A673 (cell line): Measurements from ENCODE around the gene NFIC.

Source experiments
- EZH2 ChIP-seq: fragments of 200-600 bp; sonication (generic); IDR thresholded peaks from 2 replicates; pipeline ENCODE4 v1.6.1; 2017; ENCODE audit warnings: borderline replicate concordance, low read depth, mild to moderate bottlenecking, mixed read lengths, antibody characterized with exemption, low read length; ENCODE audit not compliant: poor library complexity, severe bottlenecking
- TF ChIP-seq, protein P1 (sequence below): fragments of 300-800, 200-600 bp; sonication (generic); conservative IDR thresholded peaks from 2 replicates; pipeline ENCODE4 v1.5.1; 2017; ENCODE audit warnings: low read depth, mild to moderate bottlenecking, antibody characterized with exemption, low read length, moderate library complexity, mixed read lengths

DNA sequence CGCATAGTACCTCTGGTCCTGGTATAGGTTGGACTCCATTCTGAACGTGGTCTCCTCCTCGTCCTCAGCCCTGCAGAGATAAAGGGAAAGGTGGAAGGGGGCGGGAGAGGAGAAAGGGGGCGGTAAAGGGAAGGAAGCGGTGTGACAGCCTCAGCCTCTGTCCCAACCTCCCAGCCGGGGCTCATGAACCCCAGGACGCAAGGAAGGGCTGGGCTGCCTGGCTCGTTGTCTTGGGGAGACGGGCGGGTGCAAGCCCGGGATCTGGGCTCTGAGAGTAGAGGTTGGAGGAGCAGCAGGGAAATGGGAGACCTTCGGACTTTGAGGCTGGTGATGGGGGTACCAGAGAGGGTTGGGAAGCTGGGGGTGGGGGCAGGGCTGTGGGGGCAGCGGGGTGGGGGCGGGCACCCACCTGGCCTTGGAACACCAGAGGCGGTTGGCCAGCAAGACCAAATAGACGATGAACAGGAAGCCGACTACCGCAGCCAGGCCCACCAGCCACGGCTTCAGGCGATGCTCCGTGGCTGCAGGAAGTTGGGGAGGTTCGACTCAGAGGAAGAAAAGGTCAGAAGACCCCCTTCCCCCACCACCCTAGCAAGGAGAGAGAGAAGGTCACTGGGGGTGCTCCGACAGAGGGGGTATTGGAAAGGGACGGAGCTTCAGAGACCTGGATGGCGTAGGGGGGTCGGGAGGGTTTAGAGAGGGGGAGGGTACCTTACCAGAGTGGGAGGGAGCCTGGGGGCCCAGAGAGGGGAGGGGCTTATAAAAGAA is 112.2 kb downstream of the NFIC start:
- no peak for TF ChIP-seq EZH2
- TF ChIP-seq, protein P1, sequence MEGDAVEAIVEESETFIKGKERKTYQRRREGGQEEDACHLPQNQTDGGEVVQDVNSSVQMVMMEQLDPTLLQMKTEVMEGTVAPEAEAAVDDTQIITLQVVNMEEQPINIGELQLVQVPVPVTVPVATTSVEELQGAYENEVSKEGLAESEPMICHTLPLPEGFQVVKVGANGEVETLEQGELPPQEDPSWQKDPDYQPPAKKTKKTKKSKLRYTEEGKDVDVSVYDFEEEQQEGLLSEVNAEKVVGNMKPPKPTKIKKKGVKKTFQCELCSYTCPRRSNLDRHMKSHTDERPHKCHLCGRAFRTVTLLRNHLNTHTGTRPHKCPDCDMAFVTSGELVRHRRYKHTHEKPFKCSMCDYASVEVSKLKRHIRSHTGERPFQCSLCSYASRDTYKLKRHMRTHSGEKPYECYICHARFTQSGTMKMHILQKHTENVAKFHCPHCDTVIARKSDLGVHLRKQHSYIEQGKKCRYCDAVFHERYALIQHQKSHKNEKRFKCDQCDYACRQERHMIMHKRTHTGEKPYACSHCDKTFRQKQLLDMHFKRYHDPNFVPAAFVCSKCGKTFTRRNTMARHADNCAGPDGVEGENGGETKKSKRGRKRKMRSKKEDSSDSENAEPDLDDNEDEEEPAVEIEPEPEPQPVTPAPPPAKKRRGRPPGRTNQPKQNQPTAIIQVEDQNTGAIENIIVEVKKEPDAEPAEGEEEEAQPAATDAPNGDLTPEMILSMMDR = no peak
